HCT116 (cell line): Measurements from ENCODE around the gene CENPE. TPM values are rescaled to one million over a fixed set of nuclear protein-coding genes. Genes with fewer than 3 reads are reported as not detected.
A peak's percentile ranks its signal among the peaks of the same experiment; 100 is the strongest.

Experiments used
- ATAC-seq: fragments of 200-7000 bp; cut with Tn5 transposase; 2 replicates; pipeline ENCODE4 v1.9.1; 2020; ENCODE audit warnings: mild to moderate bottlenecking, moderate library complexity
- BruUV-seq: library from RNA; stranded (reverse); fragments of 400-500 nt; replicated peaks from 2 replicates; lab custom pipeline; 2021; lab: Mats Ljungman, UMichigan
- CTCF ChIA-PET: fragments of 300-600 bp; sonication (Branson Sonifier 250); formaldehyde crosslinking; loops from one replicate; lab custom pipeline; 2021; ENCODE audit warnings: antibody characterized with exemption; lab: Charles Lee
- POLR2A ChIA-PET: fragments of 300-600, 350-600 bp; sonication (Branson Sonifier 250); formaldehyde crosslinking; loops from one replicate; lab custom pipeline; 2021; ENCODE audit warnings: antibody characterized with exemption; lab: Charles Lee
- RAD21 ChIA-PET, 2 experiments: fragments of 300-600 bp; sonication (Branson Sonifier 250); formaldehyde crosslinking; loops; one replicate each; lab custom pipeline; 2023; ENCODE audit warnings: low total read pairs in 2 of 2; ENCODE audit not compliant: uncharacterized antibody in 2 of 2, unreplicated experiment in 2 of 2, low non-redundant PET in 1 of 2; lab: Charles Lee
- DNase-seq: peaks from one replicate; pipeline ENCODE4 v3.0.0-alpha.2; 2010; ENCODE audit warnings: low read depth, low spot score
- H2AFZ ChIP-seq: fragments of 200-600 bp; shearing (Covaris generic), sonication (generic); 2 replicates; pipeline ENCODE4 v1.6.1; 2017; ENCODE audit warnings: low read depth, mixed run types, mixed read lengths, antibody characterized with exemption, low read length; ENCODE audit not compliant: poor library complexity, severe bottlenecking
- H3K27ac ChIP-seq: 2 replicates; pipeline ENCODE4 v1.5.1; 2012; ENCODE audit warnings: low read depth, low read length
- H3K27me3 ChIP-seq: fragments of 200-600 bp; sonication (generic); 2 replicates; pipeline ENCODE4 v1.6.1; 2016; ENCODE audit warnings: mixed run types, low read length, mixed read lengths; ENCODE audit not compliant: insufficient read depth
- H3K36me3 ChIP-seq, 2 experiments: fragments of 200-500 bp in 1 of 2; fragments of 200-600 bp in 1 of 2; sonication (Bioruptor generic) in 1 of 2; sonication (generic) in 1 of 2; 2 replicates each; pipeline versions ENCODE4 v1.5.1 to v1.6.1; 2014 to 2016; ENCODE audit warnings: low read length in 2 of 2, inconsistent platforms in 1 of 2, mixed read lengths in 1 of 2, mixed run types in 1 of 2; ENCODE audit not compliant: insufficient read depth in 2 of 2, control insufficient read depth in 1 of 2
- H3K4me1 ChIP-seq, 2 experiments: fragments of 200-600 bp in 1 of 2; sonication (generic) in 1 of 2; 2 replicates each; pipeline versions ENCODE4 v1.5.1 to v1.6.1; 2012 to 2017; ENCODE audit warnings: low read length in 2 of 2, inconsistent platforms in 1 of 2, mild to moderate bottlenecking in 1 of 2, mixed read lengths in 1 of 2, mixed run types in 1 of 2, moderate library complexity in 1 of 2; ENCODE audit not compliant: insufficient read depth in 2 of 2, control insufficient read depth in 1 of 2
- H3K4me2 ChIP-seq: fragments of 200-600 bp; sonication (generic); 2 replicates; pipeline ENCODE4 v1.6.1; 2017; ENCODE audit warnings: mixed run types, low read length, mixed read lengths
- H3K4me3 ChIP-seq, 2 experiments: fragments of 200-600 bp in 1 of 2; sonication (generic) in 1 of 2; replicated peaks in 1 of 2; 2 replicates each; pipeline ENCODE4 v1.5.1; 2011 to 2016; ENCODE audit warnings: low read length in 2 of 2, control low read depth in 1 of 2, low read depth in 1 of 2, mild to moderate bottlenecking in 1 of 2, mixed read lengths in 1 of 2, mixed run types in 1 of 2
- H3K79me2 ChIP-seq: fragments of 200-600 bp; sonication (generic); 2 replicates; pipeline ENCODE4 v1.6.1; 2017; ENCODE audit warnings: mild to moderate bottlenecking, mixed run types, low read length, moderate library complexity, mixed read lengths; ENCODE audit not compliant: insufficient read depth
- H3K9ac ChIP-seq: fragments of 200-600 bp; sonication (generic); 2 replicates; pipeline ENCODE4 v1.6.1; 2016; ENCODE audit warnings: low read length, mixed read lengths
- H3K9me2 ChIP-seq: fragments of 200-600 bp; sonication (generic), shearing (Covaris generic); 2 replicates; pipeline ENCODE4 v1.6.1; 2017; ENCODE audit warnings: mixed run types, mild to moderate bottlenecking, moderate library complexity; ENCODE audit not compliant: insufficient read depth
- H3K9me3 ChIP-seq, 2 experiments: fragments of 200-500 bp in 1 of 2; fragments of 200-600 bp in 1 of 2; sonication (Bioruptor generic) in 1 of 2; sonication (generic) in 1 of 2; 2 replicates each; pipeline ENCODE4 v1.6.1; 2014 to 2017; ENCODE audit warnings: low read length in 2 of 2, mixed read lengths in 2 of 2, inconsistent platforms in 1 of 2, low read depth in 1 of 2, mild to moderate bottlenecking in 1 of 2, mixed run types in 1 of 2, moderate library complexity in 1 of 2; ENCODE audit not compliant: control insufficient read depth in 1 of 2, insufficient read depth in 1 of 2
- H4K20me1 ChIP-seq: fragments of 200-600 bp; sonication (generic), shearing (Covaris generic); 2 replicates; pipeline ENCODE4 v1.6.1; 2017; ENCODE audit warnings: mixed run types, mild to moderate bottlenecking, moderate library complexity; ENCODE audit not compliant: insufficient read depth
- EGR1 ChIP-seq: IDR thresholded peaks from 2 replicates; pipeline ENCODE4 v1.6.1; 2012; ENCODE audit warnings: low read depth
- ELF1 ChIP-seq: IDR thresholded peaks from 2 replicates; pipeline ENCODE4 v1.6.1; 2012; ENCODE audit warnings: low read depth, borderline replicate concordance
- EZH2 ChIP-seq: fragments of 200-600 bp; sonication (generic); IDR thresholded peaks from 2 replicates; pipeline ENCODE4 v1.6.1; 2017; ENCODE audit warnings: antibody characterized with exemption, mixed run types
- EZH2phosphoT487 ChIP-seq: fragments of 200-600 bp; IDR thresholded peaks from 2 replicates; pipeline ENCODE4 v1.6.1; 2018; ENCODE audit warnings: antibody characterized with exemption, borderline replicate concordance
- JUND ChIP-seq: IDR thresholded peaks from 2 replicates; pipeline ENCODE4 v1.6.1; 2012
- POLR2AphosphoS5 ChIP-seq: IDR thresholded peaks from 2 replicates; pipeline ENCODE4 v1.6.1; 2011; ENCODE audit warnings: mild to moderate bottlenecking, low read depth, low read length, moderate library complexity
- REST ChIP-seq: IDR thresholded peaks from 2 replicates; pipeline ENCODE4 v1.6.1; 2012; ENCODE audit warnings: low read depth
- YY1 ChIP-seq: IDR thresholded peaks from 2 replicates; pipeline ENCODE4 v1.6.1; 2011; ENCODE audit warnings: low read length, low read depth, moderate library complexity, mild to moderate bottlenecking; ENCODE audit not compliant: insufficient replicate concordance; ENCODE audit errors: extremely low read depth
- ZBTB33 ChIP-seq: IDR thresholded peaks from 2 replicates; pipeline ENCODE4 v1.6.1; 2011; ENCODE audit warnings: mild to moderate bottlenecking, low read length, moderate library complexity; ENCODE audit not compliant: insufficient replicate concordance; ENCODE audit errors: extremely low read depth
- ZFX ChIP-seq: fragments of 450-650 bp; IDR thresholded peaks from 2 replicates; pipeline ENCODE4 v1.6.1; 2017
- intact Hi-C: fragments of 100-400 bp; cut with micrococcal nuclease; formaldehyde crosslinking; loops from 2 replicates; pipeline ENCODE4 v1.10.0; 2022
- total RNA-seq: library from RNA; stranded (reverse); gene quantifications from one replicate; pipeline ENCODE4 v1.2.1, GENCODE V29; 2021; ENCODE audit not compliant: unreplicated experiment
- TF ChIP-seq, protein P1 (sequence below): IDR thresholded peaks from 2 replicates; pipeline ENCODE4 v1.6.1; 2012
- TF ChIP-seq, protein P2 (sequence below), 3 experiments: fragments of 200-600 bp in 1 of 3; sonication (generic) in 1 of 3; IDR thresholded peaks in 2 of 3; conservative IDR thresholded peaks in 1 of 3; 2 replicates each; pipeline ENCODE4 v1.5.1; 2012 to 2017; ENCODE audit warnings: low read depth in 2 of 3, low read length in 2 of 3, antibody characterized with exemption in 1 of 3, borderline replicate concordance in 1 of 3, control low read depth in 1 of 3, mild to moderate bottlenecking in 1 of 3, mixed read lengths in 1 of 3, mixed run types in 1 of 3, moderate library complexity in 1 of 3; ENCODE audit not compliant: insufficient read depth in 1 of 3

The CENPE gene
- total RNA-seq, 1 experiment from 2014 or later: 31.3 TPM

- no peak for TF ChIP-seq REST
- TF ChIP-seq, protein P1, sequence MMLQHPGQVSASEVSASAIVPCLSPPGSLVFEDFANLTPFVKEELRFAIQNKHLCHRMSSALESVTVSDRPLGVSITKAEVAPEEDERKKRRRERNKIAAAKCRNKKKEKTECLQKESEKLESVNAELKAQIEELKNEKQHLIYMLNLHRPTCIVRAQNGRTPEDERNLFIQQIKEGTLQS: no peak
Observed at GRCh38 chr4:103150677-103151076, 47.5 kb downstream of the CENPE start (continued).

- H4K20me1 ChIP-seq: no peaks in the 10 kb centered on the region
- RAD21 ChIA-PET: no interaction called here
- H3K4me1 ChIP-seq: no peaks in the 10 kb centered on the region
- DNase-seq (no peak), ATAC-seq (no peak)
- BruUV-seq: TSS peak; percentile 47
- H3K4me3 ChIP-seq: no peak overlapping the region
- CTCF ChIA-PET: no interaction called here
- POLR2A ChIA-PET: no interaction called here
- H3K27ac ChIP-seq: no peak overlapping the region
- no peaks in the 10 kb centered on the region for H3K79me2 ChIP-seq
- no peaks in the 10 kb centered on the region for H3K27me3 ChIP-seq
- H3K9ac ChIP-seq: no peak overlapping the region
- no peak overlapping the region for H2AFZ ChIP-seq
- no peak overlapping the region for H3K4me2 ChIP-seq
- peaks cover 38 to 50% of the 10 kb centered on the region in 2 experiments for H3K36me3 ChIP-seq
- H3K9me2 ChIP-seq: no peaks in the 10 kb centered on the region
- no peaks in the 10 kb centered on the region for H3K9me3 ChIP-seq
- intact Hi-C loops: no loop called here
- no peak for TF ChIP-seq REST
- TF ChIP-seq YY1: no peak
- TF ChIP-seq, protein P2, sequence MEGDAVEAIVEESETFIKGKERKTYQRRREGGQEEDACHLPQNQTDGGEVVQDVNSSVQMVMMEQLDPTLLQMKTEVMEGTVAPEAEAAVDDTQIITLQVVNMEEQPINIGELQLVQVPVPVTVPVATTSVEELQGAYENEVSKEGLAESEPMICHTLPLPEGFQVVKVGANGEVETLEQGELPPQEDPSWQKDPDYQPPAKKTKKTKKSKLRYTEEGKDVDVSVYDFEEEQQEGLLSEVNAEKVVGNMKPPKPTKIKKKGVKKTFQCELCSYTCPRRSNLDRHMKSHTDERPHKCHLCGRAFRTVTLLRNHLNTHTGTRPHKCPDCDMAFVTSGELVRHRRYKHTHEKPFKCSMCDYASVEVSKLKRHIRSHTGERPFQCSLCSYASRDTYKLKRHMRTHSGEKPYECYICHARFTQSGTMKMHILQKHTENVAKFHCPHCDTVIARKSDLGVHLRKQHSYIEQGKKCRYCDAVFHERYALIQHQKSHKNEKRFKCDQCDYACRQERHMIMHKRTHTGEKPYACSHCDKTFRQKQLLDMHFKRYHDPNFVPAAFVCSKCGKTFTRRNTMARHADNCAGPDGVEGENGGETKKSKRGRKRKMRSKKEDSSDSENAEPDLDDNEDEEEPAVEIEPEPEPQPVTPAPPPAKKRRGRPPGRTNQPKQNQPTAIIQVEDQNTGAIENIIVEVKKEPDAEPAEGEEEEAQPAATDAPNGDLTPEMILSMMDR (IDR thresholded peaks at IDR 0.05 in 2 of 3, conservative IDR thresholded peaks at IDR 0.05 in 1 of 3; ENCODE audit: borderline replicate concordance in 1 of 3, insufficient read depth in 1 of 3, low read depth in 2 of 3, low read length in 2 of 3): no peak
- TF ChIP-seq EGR1: no peak
- TF ChIP-seq EZH2: no peak
- TF ChIP-seq ZFX: no peak
- no peak for TF ChIP-seq ELF1
- TF ChIP-seq EZH2phosphoT487: no peak
- TF ChIP-seq POLR2AphosphoS5: no peak
- no peak for TF ChIP-seq JUND
- no peak for TF ChIP-seq ZBTB33
- TF ChIP-seq, protein P1: no peak
Observed at GRCh38 chr4:103144926-103145325, 53.2 kb downstream of the CENPE start.
